H54 (cell line): ENCODE results near the gene PHACTR4.
"Not testable (repeated sequence)": the region's sequence is repeated elsewhere in the genome, so short reads cannot be mapped to it uniquely, and the experiment has no call there.

Experiments used
- DNase-seq: peaks from one replicate; pipeline ENCODE4 v3.0.0; 2011; ENCODE audit warnings: low spot score, mixed read lengths; ENCODE audit not compliant: insufficient read length
- FAIRE-seq: peaks from 3 replicates; lab custom pipeline; 2011; peaks lifted over from hg19 to GRCh38; lab: Jason Lieb, UNC
- POLR2A ChIP-seq: IDR thresholded peaks from 2 replicates; pipeline ENCODE4 v1.6.1; 2011; ENCODE audit warnings: low read depth, mild to moderate bottlenecking, low read length

Gene PHACTR4

GRCh38 chr1:28354121-28354520, 15.4 kb upstream of the PHACTR4 start:
- no peak for TF ChIP-seq POLR2A
- no peak for FAIRE-seq
- no peak for DNase-seq

DNA sequence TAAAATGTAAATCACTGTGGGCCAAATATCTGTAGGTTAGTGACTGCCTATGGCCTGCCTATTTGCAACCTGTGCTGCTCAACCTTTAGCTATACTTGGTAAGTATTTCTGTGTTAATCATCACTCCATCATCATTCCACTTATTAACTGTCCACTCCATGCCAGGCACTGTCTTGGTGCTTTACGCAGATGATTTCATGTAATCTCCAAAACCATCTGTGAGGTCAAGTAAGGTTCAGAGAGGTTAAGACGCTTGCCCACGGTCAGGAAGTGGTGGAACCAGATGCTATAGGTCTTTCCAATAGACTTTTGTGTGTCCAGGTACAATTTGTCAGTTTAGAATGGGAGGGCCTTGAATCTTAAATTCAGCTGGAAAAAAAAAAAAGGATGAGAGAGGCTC, 10.8 kb upstream of the PHACTR4 start:
- no peak for DNase-seq
- FAIRE-seq = no peak
- TF ChIP-seq POLR2A = no peak

DNA sequence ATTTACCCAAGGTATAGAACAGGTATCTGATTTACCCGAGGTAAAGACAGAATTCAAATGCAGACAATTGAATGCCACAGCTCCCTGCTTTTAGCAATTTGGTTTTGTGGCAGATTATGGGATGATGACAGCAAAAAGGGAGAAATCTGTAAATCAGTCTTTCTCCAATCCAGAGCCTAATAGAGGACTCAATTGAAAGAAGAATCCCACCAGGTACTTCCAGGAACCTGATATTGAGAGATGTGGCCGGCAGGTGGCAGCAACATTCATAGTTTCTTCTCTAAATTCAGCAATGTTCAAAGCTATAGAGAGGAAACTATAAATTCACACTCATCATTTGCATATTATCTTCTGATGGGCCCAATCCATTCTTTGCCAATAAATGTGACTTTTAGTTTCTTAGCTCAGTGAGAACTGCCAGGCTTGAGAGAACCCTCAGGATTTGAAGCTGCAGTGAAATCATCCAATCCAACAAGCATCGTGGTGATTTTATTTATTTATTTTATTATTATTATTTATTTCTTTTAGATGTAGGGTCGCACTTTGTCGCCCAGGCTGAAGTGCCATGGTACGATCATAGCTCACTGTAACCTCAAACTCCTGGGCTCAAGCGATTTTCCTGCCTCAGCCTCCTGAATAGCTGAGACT, 9.8 kb upstream of the PHACTR4 start:
- no peak for TF ChIP-seq POLR2A
- FAIRE-seq (no peak), DNase-seq (no peak)

- DNase-seq = no peak
- TF ChIP-seq POLR2A = no peak
- no peak for FAIRE-seq
Observed at GRCh38 chr1:28364888-28365287, 4.7 kb upstream of the PHACTR4 start.

DNA sequence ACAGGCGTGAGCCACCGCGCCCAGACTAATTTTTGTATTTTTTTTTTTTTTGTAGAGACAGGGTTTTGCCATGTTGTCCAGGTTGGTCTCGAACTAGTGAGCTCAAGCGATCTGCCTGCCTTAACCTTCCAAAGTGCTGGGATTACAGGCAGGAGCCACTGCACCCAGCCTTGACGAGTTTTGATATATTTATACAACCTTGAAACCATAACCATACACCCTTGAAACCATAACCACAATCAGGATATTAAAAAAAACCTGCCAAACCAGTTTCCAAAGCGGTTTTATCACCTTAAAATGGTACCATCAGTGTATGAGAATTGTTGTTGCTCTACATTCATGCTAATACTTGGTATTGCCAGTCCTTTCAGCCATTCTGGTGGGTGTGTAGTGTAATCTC, 3.7 kb upstream of the PHACTR4 start:
- TF ChIP-seq POLR2A = no peak
- DNase-seq = no peak
- FAIRE-seq = no peak

- FAIRE-seq = not testable (repeated sequence)
Observed at GRCh38 chr1:28368608-28369007, 932 bp upstream of the PHACTR4 start.

GRCh38 chr1:28370239-28371009, 884 bp downstream of the PHACTR4 start:
- no peak for FAIRE-seq
- no peak for DNase-seq
- TF ChIP-seq POLR2A = no peak

More at GRCh38 chr1:28368608-28369007, 932 bp upstream of the PHACTR4 start:
- DNase-seq = not testable (repeated sequence)

DNA sequence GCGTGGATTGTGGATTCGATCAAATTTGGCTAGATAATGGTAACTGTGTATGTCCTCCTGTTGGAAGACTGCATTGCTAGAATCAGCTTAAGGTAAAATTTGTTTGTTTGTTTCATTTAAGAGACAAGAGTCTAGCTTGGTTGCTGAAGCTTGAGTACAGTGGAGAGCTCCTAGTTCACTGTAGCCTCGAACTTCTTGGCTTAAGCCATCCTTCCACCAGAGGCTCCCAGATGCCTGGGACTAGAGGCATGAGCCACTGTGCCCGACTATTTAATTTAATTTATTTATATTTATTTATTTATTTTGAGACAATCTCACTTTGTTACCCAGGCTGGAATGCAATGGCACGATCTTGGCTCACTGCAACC, 1.5 kb downstream of the PHACTR4 start:
- TF ChIP-seq POLR2A = no peak
- FAIRE-seq = no peak

DNA sequence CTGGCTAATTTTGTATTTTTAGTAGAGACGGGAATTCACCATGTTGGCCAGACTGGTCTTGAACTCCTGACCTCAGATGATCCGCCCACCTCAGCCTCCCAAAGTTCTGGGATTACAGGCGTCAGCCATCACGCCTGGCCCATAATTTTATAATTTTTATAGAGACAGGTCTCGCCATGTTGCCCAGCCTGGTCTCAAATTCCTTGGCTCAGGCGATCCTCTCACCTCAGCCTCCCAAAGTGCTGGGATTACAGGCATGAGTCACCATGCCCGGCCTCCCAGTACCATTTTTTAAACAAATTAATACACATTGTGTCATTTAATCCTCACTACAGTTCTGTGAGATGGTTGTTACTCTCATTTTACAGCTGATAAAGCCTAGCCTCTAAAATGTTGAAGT, 3.9 kb downstream of the PHACTR4 start:
- FAIRE-seq, DNase-seq: not testable (repeated sequence)

More for the DNA sequence above, 1.5 kb downstream of the PHACTR4 start:
- no peak for DNase-seq

- TF ChIP-seq POLR2A = no peak
- FAIRE-seq = no peak
Observed at GRCh38 chr1:28374297-28374696, 4.8 kb downstream of the PHACTR4 start.

DNA sequence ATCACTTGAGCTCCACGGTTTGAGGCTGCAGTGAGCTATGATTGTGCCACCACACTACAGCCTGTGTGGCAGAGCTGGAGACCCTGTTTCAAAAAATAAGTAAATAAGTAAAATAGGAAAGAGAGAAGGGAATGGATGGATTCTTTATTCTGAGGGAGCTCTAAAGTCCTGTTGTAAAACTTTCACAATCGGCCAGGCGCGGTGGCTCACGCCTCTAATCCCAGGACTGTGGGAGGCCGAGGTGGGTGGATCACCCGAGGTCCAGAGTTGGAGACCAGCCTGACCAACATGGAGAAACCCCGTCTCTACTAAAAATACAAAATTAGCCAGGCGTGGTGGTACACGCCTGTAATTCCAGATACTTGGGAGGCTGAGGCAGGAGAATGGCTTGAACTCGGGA, 6.1 kb downstream of the PHACTR4 start:
- DNase-seq = not testable (repeated sequence)

More at GRCh38 chr1:28374297-28374696, 4.8 kb downstream of the PHACTR4 start:
- DNase-seq = no peak

GRCh38 chr1:28376195-28376594, 6.7 kb downstream of the PHACTR4 start:
- not testable (repeated sequence) for DNase-seq, FAIRE-seq

More for the DNA sequence above, 6.1 kb downstream of the PHACTR4 start:
- FAIRE-seq = not testable (repeated sequence)

- DNase-seq = no peak
- no peak for FAIRE-seq
- no peak for TF ChIP-seq POLR2A
Observed at GRCh38 chr1:28378906-28379305, 9.4 kb downstream of the PHACTR4 start.

DNA sequence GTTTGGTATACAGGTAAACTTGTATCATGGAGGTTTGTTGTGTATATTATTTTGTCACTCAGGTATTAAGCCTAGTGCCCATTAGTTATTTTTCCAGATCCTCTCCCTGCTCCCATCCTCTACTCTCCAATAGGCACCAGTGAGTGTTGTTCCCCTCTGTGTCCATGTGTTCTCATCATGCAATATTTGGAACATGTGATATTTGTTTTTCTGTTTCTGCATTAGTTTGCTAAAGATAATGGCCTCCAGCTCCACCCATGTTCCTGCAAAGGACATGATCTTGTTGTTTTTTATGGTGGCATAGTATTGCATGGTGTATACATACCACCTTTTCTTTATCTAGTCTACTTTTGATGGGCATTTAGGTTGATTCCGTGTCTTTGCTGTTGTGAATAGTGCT, 10.9 kb downstream of the PHACTR4 start:
- no peak for FAIRE-seq
- DNase-seq = no peak
- no peak for TF ChIP-seq POLR2A

DNA sequence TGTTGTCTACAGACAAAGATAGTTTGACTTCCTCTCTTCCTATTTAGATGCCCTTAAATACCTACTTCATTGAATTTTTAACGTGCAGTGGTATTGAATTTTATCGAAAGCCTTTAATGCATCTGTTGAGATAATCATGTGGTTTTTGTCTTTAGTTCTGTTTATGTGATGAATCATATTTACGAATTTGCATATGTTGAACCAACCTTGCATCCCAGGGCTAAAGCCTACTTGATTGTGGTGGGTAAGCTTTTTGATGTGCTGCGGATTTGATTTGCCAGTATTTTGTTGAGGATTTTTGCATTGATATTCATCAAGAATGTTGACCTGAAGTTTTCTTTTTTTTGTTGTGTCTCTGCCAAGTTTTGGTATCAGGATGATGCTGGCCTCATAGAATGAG, 14.2 kb downstream of the PHACTR4 start:
- DNase-seq, FAIRE-seq: not testable (repeated sequence)
